GM19372 (cell line): ENCODE measurements around the gene IFRD2.
"Not testable (repeated sequence)": the region's sequence is repeated elsewhere in the genome, so short reads cannot be mapped to it uniquely, and the experiment has no call there.

Source experiments
- ATAC-seq: cut with Tn5 transposase; IDR thresholded peaks from one replicate; pipeline ENCODE4 v1.9.1; 2021; ENCODE audit warnings: mild to moderate bottlenecking, low read depth, moderate library complexity; ENCODE audit not compliant: unreplicated experiment

The IFRD2 gene

GRCh38 chr3:50325113-50325480, 32.9 kb upstream of the IFRD2 start:
- ATAC-seq: no peak

- ATAC-seq: no peak
These were observed 32.3 kb upstream of the IFRD2 start for GRCh38 chr3:50324351-50325112.

DNA sequence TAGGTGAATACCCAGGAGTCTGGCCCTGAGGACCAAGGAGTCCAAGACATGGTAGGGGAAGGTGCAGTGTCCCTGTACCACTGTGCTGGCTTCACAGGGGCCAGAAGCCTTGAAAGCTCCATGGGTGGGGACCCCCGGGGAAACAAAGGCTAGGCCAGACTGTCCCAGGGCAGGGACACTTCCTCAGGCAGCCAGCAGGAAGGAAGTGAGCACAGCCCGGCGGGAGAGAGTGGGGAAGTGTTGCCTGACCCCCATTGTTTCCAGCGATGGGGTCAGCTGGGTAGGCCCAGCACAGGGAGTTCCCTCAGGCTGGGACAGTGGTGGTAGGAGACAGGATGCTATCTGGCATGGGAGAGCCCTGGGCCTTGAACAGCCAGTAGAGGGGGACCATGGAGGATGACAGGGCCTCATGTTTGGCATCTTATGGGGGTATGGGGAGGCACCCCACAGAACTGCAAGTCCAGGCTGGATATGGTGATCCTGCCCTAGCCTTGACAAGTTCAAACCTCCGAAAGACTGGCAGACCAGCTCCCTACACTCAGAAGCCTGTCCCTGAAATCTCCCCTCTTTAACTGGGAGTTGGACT, 31.5 kb upstream of the IFRD2 start:
- ATAC-seq: no peak

DNA sequence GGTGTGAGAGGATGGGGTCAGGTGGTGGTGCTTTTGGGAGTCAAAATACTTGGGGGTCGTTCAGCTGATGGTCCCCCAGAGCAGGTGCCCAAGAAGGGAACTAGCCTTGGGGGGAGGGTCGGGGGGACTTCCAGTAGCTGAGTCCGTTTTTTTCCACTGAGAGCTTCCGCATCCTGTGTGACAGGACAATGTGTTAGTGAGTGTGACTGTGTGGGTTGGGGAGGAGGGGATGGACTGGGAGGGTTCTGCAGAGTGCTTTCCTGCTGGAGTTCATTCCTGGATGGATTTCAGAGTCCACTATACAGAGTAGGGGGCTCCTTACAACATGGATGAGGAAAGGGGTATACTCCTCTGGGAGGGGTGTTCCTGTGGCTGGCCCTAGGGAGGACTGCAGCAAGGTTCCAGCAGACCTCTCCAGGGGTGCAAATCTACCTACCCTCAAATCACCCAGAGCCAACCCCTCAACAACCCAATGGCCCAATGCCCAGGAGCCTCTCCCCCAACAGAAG, 30.9 kb upstream of the IFRD2 start:
- ATAC-seq: no peak

- ATAC-seq: no peak
These were observed 30.3 kb upstream of the IFRD2 start, which contains the start of gene HYAL2 for GRCh38 chr3:50322386-50323091. HYAL2 (minus strand) TSS chr3:50322745; CDS start chr3:50320489, 2,256 bp downstream.

DNA sequence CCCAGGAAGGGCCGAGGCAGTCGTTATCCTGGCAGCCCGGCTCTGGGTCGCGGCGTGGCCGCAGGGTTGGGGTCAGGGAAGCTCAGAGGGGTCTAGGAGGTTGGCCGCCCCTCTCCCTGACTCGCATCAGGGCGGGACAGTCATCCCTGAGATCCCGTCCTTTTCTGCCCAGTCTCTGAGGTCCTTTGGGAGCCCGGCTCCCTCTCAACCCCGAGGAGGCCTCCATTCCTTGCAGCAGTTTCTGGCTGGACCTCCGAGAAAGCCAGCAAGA, 29.8 kb upstream of the IFRD2 start:
- no peak for ATAC-seq

GRCh38 chr3:50321336-50322114, 29.3 kb upstream of the IFRD2 start:
- peak; percentile 85 for ATAC-seq

DNA sequence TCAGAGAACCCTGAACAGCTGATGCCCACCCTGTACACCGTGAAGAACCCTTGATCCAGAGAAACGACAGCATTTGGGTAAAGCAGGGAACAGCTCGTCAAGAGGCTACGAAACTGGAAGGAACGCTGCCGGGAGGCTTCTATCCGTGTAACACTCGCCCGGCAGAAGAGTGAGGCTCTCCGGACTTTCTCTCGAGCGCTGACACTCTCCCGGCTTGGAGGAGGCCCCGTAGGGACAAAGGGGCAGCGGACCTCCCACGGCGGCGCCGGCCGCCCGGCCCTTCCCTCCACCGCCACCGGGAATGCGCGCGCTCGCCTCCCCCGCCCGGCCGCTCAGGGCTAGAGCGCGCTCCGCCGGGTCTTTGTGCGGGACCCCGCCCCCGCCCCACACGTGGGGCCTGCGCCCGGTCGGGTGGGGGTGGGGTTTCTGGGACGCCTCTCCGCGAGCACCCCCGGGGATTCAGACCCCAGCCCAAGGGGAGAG, 28.7 kb upstream of the IFRD2 start:
- peak; percentile 62 for ATAC-seq

DNA sequence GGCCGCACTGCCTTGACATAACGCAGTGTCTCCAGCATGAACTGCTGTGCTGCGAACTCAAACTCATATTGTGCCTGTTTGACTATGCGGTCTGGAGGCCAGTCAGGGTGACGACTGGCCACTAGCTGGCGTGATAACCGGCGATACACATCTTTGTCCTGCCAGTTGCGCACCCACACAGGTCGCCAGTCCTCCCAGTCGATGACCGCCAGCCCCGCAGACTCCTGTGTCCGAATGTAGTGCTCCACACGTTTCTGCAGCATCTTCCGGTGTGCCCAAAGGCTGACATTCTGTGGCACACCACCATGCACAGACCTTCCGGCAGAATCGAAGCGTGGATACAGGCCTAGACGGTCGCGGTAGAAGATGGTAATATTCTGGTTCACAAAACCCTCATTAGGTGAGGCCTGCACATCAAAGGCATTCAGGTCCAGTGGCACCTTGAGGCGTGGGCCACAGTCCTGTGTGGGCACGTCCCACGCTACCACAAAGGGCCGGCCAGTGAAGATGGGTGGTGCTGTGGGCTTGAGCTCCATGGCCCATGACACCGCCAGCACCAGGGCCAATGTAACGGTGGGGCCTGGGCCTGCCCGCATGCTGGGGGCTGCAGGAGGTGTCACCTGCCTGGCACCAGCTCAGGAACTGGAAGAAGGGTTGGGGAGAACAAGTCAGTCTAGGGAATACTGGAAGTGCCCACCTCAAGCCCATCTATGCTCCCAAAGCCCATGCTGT, 27.8 kb upstream of the IFRD2 start:
- ATAC-seq: no peak

GRCh38 chr3:50319181-50319893, 27.1 kb upstream of the IFRD2 start:
- ATAC-seq: no peak

DNA sequence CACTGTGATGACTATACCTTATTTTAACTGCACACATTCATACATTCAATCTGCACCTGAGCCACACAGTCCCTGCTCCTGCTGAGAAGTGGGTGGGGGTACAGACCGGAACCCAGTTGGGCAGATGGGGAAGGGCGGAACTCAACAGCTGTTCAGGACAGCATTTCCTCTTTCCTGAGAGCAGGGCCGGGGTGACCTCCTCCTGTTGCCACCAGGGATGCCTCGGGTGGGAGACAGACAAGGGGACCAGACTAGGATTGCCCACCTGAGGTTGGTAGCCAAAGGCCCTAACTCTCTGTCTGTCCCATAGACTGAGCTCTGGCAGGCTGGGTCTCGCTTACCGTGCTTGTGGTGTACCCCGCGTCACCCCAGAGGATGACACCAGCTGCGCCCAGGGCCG, 26.4 kb upstream of the IFRD2 start:
- no peak for ATAC-seq

- ATAC-seq: no peak
These were observed 25.9 kb upstream of the IFRD2 start for GRCh38 chr3:50318163-50318562.

DNA sequence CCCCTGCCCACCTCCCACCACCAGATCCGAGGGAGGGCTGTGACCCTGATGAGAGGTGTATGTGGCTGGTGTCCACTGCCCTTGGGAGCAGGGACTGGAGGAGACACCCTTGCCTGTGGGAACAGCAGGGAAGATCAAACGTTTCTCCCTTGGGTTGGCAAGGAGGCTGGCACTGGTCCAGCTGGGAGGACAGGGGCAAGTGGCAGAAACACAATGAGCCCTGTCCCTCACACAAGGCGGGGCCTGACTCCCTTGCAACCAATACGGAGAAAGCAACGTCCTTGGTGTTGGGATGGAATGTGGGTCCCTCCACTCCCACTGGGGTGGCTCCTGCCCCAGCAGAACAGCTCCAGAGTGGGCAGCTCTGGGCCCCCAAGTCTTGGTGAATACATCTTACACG, 25.1 kb upstream of the IFRD2 start:
- ATAC-seq: no peak

GRCh38 chr3:50316657-50317242, 24.5 kb upstream of the IFRD2 start:
- ATAC-seq: no peak

- ATAC-seq: no peak
These were observed 22.6 kb upstream of the IFRD2 start for GRCh38 chr3:50314816-50315215.

GRCh38 chr3:50314342-50314741, 22.1 kb upstream of the IFRD2 start:
- no peak for ATAC-seq

DNA sequence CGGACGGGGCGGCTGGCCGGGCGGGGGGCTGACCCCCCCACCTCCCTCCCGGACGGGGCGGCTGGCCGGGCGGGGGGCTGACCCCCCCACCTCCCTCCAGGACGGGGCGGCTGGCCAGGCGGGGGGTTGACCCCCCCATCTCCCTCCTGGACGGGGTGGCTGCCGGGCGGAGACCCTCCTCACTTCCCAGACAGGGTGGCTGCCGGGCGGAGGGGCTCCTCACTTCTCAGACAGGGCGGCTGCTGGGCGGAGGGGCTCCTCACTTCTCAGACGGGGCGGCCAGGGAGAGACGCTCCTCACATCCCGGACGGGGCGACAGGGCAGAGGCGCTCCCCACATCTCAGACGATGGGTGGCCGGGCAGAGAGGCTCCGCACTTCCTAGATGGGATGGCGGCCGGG, 19.8 kb upstream of the IFRD2 start:
- not testable (repeated sequence) for ATAC-seq

- ATAC-seq: no peak
These were observed 12.4 kb upstream of the IFRD2 start for GRCh38 chr3:50304601-50305000.
